GM06990 (cell line): ENCODE measurements around the gene SLC6A11.
A peak's percentile ranks its signal among the peaks of the same experiment; 100 is the strongest.

ENCODE experiments used
- DNase-seq: peaks from one replicate; pipeline ENCODE4 v3.0.0-alpha.2; 2011; ENCODE audit not compliant: insufficient read length; ENCODE audit errors: extremely low read depth
- H3K27me3 ChIP-seq: replicated peaks from 2 replicates; pipeline ENCODE4 v1.6.0; 2011; ENCODE audit warnings: low read length; ENCODE audit not compliant: control insufficient read depth, insufficient read depth
- H3K36me3 ChIP-seq: 2 replicates; pipeline ENCODE4 v1.5.1; 2011; ENCODE audit warnings: low read length; ENCODE audit not compliant: control insufficient read depth, insufficient read depth
- H3K4me3 ChIP-seq: replicated peaks from 2 replicates; pipeline ENCODE4 v1.5.1; 2011; ENCODE audit warnings: low read depth, mild to moderate bottlenecking, control low read depth, low read length
- TF ChIP-seq, protein P1 (sequence below): IDR thresholded peaks from 2 replicates; pipeline ENCODE4 v1.5.1; 2011; ENCODE audit warnings: low read length, control low read depth, mild to moderate bottlenecking, inconsistent platforms; ENCODE audit not compliant: insufficient read depth, poor library complexity, severe bottlenecking

Gene SLC6A11

GRCh38 chr3:10946526-10946925 is 130.5 kb downstream of the SLC6A11 start:
- no peak for DNase-seq
- H3K36me3 ChIP-seq = no peaks in the 10 kb centered on the region
- TF ChIP-seq, protein P1, sequence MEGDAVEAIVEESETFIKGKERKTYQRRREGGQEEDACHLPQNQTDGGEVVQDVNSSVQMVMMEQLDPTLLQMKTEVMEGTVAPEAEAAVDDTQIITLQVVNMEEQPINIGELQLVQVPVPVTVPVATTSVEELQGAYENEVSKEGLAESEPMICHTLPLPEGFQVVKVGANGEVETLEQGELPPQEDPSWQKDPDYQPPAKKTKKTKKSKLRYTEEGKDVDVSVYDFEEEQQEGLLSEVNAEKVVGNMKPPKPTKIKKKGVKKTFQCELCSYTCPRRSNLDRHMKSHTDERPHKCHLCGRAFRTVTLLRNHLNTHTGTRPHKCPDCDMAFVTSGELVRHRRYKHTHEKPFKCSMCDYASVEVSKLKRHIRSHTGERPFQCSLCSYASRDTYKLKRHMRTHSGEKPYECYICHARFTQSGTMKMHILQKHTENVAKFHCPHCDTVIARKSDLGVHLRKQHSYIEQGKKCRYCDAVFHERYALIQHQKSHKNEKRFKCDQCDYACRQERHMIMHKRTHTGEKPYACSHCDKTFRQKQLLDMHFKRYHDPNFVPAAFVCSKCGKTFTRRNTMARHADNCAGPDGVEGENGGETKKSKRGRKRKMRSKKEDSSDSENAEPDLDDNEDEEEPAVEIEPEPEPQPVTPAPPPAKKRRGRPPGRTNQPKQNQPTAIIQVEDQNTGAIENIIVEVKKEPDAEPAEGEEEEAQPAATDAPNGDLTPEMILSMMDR = no peak
- no peak overlapping the region for H3K4me3 ChIP-seq
- H3K27me3 ChIP-seq = no peaks in the 10 kb centered on the region

- Histone ChIP-seq H3K4me3 (no peak overlapping the region), H3K27me3 (no peaks in the 10 kb centered on the region), H3K36me3 (no peaks in the 10 kb centered on the region)
- TF ChIP-seq, protein P1 = no peak
- no peak for DNase-seq
Measured at GRCh38 chr3:10948326-10948725, 132.3 kb downstream of the SLC6A11 start.

GRCh38 chr3:10949197-10949596 is 133.2 kb downstream of the SLC6A11 start:
- no peak overlapping the region for H3K4me3 ChIP-seq
- DNase-seq = no peak
- H3K36me3 ChIP-seq = no peaks in the 10 kb centered on the region
- TF ChIP-seq, protein P1 = no peak
- no peaks in the 10 kb centered on the region for H3K27me3 ChIP-seq

DNA sequence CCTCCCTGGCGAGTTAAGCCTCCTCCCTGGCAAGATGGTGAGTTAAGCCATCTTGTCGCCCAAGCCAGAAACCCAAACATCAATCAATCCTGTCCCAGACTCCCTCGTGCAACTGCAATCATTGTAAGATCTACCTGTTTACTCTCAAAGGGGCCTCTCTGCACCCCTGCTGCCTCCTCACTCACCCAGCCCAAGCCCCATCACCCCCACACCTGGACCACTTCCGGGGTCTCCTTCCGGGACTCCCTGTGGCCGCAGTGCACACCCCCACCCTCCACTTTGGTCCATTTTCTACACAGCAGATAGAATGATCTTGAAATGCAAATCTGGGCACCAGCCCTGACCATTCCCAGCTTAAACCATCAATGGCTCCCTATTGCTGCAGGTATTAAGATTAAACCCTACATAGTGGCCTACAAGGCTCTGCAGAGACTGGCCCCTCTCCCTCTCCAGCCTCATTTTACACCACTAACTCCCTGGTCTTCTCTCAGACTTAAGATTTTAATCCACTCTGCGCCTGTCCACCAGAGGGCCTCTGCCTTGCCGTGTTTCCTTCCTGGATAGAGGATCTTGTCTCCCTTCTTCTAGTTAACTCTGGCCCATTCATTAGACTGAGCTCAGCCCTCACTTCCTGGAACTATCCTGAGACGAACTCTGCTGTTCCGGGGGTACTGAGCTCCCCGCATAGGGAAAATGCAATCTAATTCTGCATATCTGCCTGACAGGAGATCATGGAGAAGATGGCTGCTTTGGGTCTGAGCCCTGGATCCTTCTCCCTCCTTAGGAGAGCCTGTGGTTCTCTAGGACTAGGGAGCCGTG is 134.7 kb downstream of the SLC6A11 start:
- DNase-seq = no peak
- TF ChIP-seq, protein P1 = peak; percentile 45
- H3K27me3 ChIP-seq = no peaks in the 10 kb centered on the region; the same call in 1 of the 2 replicates
- no peaks in the 10 kb centered on the region for H3K36me3 ChIP-seq
- no peak overlapping the region for H3K4me3 ChIP-seq

- H3K36me3 ChIP-seq = no peaks in the 10 kb centered on the region
- no peak overlapping the region for H3K4me3 ChIP-seq
- TF ChIP-seq, protein P1 = no peak
- H3K27me3 ChIP-seq = no peaks in the 10 kb centered on the region; the same call in 1 of the 2 replicates
- no peak for DNase-seq
Measured at GRCh38 chr3:10951295-10951926, 135.4 kb downstream of the SLC6A11 start.
